NCI-H446 (cell line): ENCODE results near the gene ABCC12.

Experiments used
- DNase-seq, 2 experiments: peaks; one replicate each; lab custom pipeline; 2025; lab: John Stamatoyannopoulos, UW

ABCC12 gene

GRCh38 chr16:48132696-48133095, 23.1 kb downstream of the ABCC12 start:
- no peak for DNase-seq

- no peak for DNase-seq
These were observed 24.4 kb downstream of the ABCC12 start for GRCh38 chr16:48131201-48131935.

GRCh38 chr16:48129926-48130325, 25.9 kb downstream of the ABCC12 start:
- no peak for DNase-seq

- DNase-seq, result no peak
These were observed 27.0 kb downstream of the ABCC12 start for GRCh38 chr16:48128769-48129168.

DNA sequence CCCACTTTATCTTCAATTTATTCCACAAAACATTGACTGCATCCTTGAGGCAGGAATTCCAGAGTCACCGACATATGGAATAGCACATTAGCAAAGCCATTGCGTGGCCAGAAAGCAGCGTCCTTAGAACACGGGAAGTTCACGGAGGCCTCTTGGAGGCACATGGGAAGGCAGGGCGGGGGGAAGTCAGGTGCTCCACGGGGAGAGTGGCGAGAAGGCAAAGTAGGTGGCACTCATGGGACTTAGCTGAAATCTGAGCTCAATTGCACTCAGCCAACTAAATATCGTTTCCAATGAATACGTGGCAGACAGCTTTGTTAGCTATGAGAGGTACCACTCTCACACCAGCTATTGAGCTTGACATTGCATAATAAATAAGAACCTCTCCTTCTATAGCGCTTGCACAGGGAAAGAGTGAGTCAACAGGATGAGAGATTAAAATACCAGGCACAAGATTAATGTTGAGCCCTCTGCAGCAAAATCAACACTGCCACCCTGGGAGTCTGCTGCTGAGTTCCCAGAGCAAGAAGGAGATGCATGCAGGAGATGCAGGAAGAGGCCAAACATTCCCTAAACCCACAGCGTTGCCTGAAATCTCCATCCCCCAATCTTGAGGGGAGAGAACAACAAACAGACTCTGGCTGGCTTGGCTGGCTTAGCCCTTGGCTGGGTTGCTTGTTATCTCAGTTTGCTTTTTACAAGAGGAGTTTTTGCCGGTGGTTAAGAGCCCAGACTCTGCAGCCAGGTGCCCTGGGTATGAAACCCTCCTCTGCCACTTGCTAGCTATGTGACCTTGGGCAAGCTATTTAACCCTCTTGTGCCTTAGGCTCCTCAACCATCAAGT, 28.8 kb downstream of the ABCC12 start:
- DNase-seq, result peak in 1 of 2 experiments; percentile 35

DNA sequence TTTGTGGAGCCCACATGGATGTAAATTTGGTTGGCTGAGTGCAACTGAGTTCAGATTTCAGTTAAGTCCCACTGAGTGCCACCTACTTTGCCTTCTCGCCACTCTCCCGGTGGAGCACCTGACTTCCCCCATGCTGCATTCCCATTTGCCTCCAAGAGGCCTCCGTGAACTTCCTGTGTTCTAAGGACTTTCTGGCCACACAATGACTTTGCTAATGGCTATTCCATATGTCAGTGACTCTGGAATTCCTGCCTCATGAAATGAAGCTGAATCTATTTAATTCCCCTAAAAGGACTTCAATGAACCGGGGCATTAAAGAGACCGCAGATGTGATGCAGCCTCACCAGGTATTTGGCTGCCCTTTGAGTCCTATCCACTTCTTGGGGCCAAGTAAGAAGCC, 29.9 kb downstream of the ABCC12 start:
- no peak for DNase-seq

GRCh38 chr16:48124266-48124665, 31.5 kb downstream of the ABCC12 start:
- no peak for DNase-seq

DNA sequence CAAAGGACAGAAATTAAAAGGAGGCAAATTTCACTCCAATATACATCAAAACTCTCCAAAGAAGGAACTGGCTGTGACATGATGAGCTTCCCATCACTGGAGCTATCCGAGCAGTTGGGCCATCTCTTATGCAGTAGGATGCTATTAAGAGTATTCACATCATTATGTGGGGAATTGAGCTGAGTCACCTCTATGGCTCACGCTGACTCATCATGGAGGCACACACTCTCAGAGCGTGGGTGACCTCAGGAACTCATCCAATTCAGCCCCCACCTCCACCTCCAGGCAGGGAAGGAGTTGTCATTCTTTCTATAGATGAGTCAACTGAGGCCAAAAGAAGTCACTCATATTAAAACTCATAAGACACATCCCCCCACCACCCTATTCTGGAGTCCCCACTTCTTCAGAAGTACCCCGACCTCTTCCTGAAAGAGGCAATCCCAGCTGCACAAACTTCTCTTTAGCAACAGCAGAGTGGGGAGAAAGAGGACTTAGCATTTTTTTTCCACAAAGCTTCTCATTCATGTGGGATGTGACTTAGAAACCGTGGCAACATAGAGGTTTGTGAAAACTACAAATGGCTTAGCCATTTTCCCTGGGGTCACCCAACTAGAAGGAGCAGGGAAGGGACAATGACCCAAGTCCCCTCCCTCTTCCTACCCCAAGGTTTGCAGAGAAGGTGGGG, 32.5 kb downstream of the ABCC12 start:
- no peak for DNase-seq

GRCh38 chr16:48121276-48121675, 34.5 kb downstream of the ABCC12 start:
- DNase-seq, result no peak

GRCh38 chr16:48118841-48119240, 37.0 kb downstream of the ABCC12 start:
- no peak for DNase-seq

GRCh38 chr16:48117217-48118105, 38.3 kb downstream of the ABCC12 start:
- peak; percentile 21 to 30 for DNase-seq

GRCh38 chr16:48115299-48115698, 40.5 kb downstream of the ABCC12 start:
- DNase-seq, result no peak

GRCh38 chr16:48114410-48114809, 41.4 kb downstream of the ABCC12 start:
- no peak for DNase-seq

- DNase-seq, result no peak
These were observed 42.3 kb downstream of the ABCC12 start for GRCh38 chr16:48113471-48113870.

- DNase-seq, result no peak
These were observed 42.8 kb downstream of the ABCC12 start for GRCh38 chr16:48113001-48113400.

- DNase-seq, result no peak
These were observed 43.2 kb downstream of the ABCC12 start for GRCh38 chr16:48112600-48112999.

DNA sequence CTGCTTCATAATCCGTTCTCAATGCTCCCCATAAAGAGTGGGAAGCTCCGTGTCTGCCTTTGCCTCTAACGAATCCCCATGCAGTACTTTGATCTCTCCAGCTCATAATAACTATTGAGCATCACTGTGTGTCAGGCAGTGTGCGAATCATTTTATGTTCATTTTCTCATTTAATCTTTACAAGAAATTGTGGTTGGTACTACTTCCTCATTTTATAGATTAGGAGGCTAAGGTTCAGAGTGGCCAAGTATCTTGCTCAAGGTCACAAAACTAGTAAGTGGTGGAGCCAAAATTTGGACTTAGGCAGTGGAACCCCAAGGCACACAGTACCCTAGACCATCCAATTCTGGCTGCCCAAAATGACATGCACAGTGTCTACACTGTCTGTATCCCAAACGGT, 44.8 kb downstream of the ABCC12 start:
- DNase-seq, result no peak

- no peak for DNase-seq
These were observed 45.8 kb downstream of the ABCC12 start for GRCh38 chr16:48110000-48110399.

DNA sequence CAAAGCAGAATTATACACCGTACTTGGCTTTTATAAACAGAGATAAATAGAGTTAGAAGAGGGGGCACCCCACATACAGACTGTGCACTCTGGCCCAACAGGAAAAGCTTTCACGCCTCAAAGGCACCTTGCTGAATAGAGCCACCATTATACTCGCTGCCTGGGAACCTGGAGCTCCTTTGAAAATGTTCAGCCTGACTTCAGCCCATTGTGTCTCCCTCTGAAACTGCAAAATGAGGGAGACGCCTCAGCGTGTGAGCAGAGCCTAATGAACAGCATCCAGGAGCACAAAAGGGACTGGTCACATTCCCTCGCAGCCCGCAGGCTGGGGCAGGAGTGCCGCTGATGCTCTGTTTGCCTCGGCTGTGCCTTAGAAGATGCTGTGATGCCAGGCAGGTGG, 46.3 kb downstream of the ABCC12 start:
- no peak for DNase-seq

- no peak for DNase-seq
These were observed 49.3 kb downstream of the ABCC12 start for GRCh38 chr16:48106446-48106845.
